Kidney epithelial cell (primary cell): ENCODE measurements around the gene FKBP8. TPM values are rescaled to one million over a fixed set of nuclear protein-coding genes. Genes with fewer than 3 reads are reported as not detected.

Experiments used
- DNase-seq: peaks from one replicate; pipeline ENCODE4 v3.0.0-alpha.2; 2010; ENCODE audit warnings: low read depth
- H3K27me3 ChIP-seq: 2 replicates; pipeline ENCODE4 v1.6.0; 2011; ENCODE audit warnings: low read length; ENCODE audit not compliant: control insufficient read depth, insufficient read depth
- H3K36me3 ChIP-seq: 2 replicates; pipeline ENCODE4 v1.5.1; 2011; ENCODE audit warnings: low read length; ENCODE audit not compliant: control insufficient read depth, insufficient read depth
- H3K4me3 ChIP-seq: 2 replicates; pipeline ENCODE4 v1.5.1; 2011; ENCODE audit warnings: low read depth, mild to moderate bottlenecking, control low read depth, low read length
- total RNA-seq: library from RNA; depleted of rRNA; stranded (reverse); fragments of >200 nt; gene quantifications from 2 replicates; pipeline ENCODE4 v1.2.3, GENCODE V29; 2015
- TF ChIP-seq, protein P1 (sequence below): IDR thresholded peaks from 2 replicates; pipeline ENCODE4 v1.5.1; 2011; ENCODE audit warnings: mild to moderate bottlenecking, moderate library complexity, low read length, control low read depth, inconsistent platforms; ENCODE audit not compliant: insufficient read depth, poor library complexity, severe bottlenecking

The FKBP8 gene
- total RNA-seq, 1 donor from 2014 or later, result 253 TPM

DNA sequence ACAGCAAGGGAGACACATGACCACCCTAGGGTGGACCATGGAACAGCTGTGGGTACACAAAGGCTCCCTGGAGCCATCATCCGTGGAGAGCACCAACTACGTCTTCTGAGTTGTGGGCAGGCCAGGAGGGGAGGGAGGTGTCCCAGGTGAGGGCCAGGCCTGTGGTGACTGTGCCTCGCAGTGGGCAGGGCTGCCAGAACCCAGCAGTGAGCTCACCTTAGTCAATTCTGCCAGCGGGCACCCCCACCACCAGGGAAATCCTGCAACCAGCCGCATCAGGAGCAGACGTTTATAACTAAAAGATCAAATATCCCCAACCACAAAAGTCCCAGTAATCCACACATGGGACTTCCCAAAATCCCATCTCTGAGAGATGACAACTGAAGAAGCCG is 41.1 kb downstream of the FKBP8 start:
- H3K4me3 ChIP-seq, result no peak overlapping the region
- DNase-seq, result no peak
- no peaks in the 10 kb centered on the region for H3K36me3 ChIP-seq
- H3K27me3 ChIP-seq, result no peaks in the 10 kb centered on the region
- TF ChIP-seq, protein P1, sequence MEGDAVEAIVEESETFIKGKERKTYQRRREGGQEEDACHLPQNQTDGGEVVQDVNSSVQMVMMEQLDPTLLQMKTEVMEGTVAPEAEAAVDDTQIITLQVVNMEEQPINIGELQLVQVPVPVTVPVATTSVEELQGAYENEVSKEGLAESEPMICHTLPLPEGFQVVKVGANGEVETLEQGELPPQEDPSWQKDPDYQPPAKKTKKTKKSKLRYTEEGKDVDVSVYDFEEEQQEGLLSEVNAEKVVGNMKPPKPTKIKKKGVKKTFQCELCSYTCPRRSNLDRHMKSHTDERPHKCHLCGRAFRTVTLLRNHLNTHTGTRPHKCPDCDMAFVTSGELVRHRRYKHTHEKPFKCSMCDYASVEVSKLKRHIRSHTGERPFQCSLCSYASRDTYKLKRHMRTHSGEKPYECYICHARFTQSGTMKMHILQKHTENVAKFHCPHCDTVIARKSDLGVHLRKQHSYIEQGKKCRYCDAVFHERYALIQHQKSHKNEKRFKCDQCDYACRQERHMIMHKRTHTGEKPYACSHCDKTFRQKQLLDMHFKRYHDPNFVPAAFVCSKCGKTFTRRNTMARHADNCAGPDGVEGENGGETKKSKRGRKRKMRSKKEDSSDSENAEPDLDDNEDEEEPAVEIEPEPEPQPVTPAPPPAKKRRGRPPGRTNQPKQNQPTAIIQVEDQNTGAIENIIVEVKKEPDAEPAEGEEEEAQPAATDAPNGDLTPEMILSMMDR, result no peak

DNA sequence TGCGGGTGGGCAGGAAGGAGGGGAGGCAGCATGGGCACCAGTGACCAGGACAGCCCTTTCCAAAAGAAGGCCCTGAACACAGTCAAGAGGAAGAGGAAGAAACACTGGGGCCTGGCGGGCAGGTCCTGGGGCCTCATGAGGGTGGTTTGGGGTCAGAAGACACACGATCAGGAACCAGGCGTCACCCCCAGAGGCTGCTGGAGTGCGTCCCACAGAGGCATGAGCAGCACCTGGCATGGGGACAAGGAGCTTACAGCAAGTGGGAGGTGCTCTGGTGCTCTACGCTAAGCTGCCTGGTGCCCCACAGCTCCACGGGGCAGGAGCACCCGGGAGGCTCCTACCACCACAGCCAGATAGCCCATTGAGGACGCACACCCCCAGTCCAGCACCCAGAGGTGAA is 41.5 kb downstream of the FKBP8 start:
- Histone ChIP-seq H3K4me3 (no peak overlapping the region), H3K36me3 (no peaks in the 10 kb centered on the region), H3K27me3 (no peaks in the 10 kb centered on the region)
- DNase-seq, result no peak
- TF ChIP-seq, protein P1, result no peak

DNA sequence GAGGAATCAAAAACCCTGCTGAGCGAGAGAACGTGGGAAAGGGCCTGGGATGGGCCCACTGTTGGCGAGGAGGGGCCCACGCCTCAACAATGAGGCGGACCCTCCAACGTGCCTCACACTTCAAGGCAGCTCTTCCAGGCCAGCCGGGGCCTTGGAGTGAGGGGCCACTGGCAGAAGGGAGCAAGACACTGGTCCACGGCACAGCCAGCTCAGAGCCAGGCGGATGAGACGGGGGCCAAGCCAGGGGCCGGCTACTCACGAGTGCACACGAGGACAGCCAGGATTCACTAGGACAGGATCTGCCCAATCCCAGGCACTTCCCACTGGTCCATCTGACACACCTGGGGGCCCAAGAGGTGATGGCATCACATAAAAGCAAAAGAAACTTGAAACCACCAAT is 42.0 kb downstream of the FKBP8 start:
- DNase-seq, result no peak
- TF ChIP-seq, protein P1, result no peak
- Histone ChIP-seq H3K36me3 (no peaks in the 10 kb centered on the region), H3K27me3 (no peaks in the 10 kb centered on the region), H3K4me3 (no peak overlapping the region)

DNA sequence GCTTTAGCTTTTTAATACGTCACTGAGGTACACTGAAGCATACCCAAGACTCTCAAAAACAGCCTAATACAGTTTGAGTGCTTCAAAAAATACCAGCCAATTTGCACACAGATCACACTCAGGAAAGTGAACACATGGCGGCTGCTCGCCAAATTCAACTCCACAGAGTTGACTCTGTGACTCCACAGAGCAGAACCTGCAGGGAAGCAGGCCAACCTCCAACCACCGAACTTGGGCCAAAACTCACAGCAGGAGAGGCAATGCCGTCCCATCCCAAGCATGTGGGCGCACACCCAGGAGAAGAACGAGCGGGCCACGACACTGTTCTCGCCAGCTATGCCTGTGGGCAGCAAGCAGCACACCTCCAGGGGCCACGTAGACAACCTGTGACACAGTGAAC is 42.6 kb downstream of the FKBP8 start:
- Histone ChIP-seq H3K36me3 (no peaks in the 10 kb centered on the region), H3K4me3 (no peak overlapping the region), H3K27me3 (no peaks in the 10 kb centered on the region)
- TF ChIP-seq, protein P1, result no peak
- DNase-seq, result no peak

DNA sequence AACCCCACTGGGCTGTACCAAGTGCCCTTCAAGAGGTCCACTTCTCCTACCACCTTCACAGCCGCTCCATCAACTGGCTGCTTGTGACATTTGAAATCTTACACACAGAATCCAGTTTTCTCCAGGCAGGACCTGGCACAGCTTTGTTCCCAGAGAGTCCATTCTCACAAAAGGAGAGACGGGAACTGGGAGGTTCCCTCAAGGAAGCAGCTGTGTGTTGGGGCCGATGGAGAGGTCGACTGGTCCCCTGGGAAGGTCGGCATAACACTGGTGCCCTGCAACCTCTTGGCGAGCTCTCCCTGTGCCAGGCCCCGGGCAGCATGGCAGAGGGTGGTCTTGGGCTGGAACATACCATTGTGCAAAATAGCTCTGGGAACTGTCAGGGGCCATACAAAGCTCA is 43.0 kb downstream of the FKBP8 start:
- Histone ChIP-seq H3K4me3 (no peak overlapping the region), H3K27me3 (no peaks in the 10 kb centered on the region), H3K36me3 (no peaks in the 10 kb centered on the region)
- TF ChIP-seq, protein P1, result no peak
- no peak for DNase-seq

DNA sequence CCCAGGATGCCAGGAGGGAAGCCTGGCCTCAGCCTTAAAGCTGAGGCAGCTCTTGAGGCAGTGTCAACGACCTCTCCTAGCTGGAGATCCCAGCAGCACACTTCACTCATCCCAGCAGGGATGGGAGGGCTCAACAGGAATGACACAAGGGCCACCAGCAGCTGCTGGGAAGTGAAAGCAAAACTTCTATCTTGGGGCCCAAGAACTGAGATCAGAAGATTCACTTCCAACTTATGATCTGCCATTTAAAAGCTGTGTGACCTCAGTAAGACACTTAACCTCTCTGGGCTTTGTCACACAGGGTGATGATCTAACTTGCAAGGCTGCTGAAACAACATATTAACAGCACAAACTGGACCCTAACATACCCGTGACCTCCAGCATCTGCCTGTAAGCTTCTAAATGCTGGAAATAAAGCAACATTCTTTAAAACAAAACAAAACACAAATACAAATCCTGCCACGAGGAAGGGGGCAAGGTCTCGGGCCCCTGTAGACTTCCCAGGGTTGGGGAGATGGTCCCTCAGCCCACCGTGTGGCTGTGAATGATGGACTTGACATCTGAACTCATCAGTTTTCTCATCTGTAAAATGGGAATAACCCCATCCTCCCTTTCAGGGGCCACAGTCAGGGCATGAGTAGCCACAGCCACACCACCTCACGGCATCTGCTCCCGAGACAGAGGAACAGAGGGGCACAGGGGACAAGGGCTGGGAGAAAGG is 44.2 kb downstream of the FKBP8 start:
- TF ChIP-seq, protein P1, result no peak
- no peaks in the 10 kb centered on the region for H3K27me3 ChIP-seq
- DNase-seq, result no peak
- H3K4me3 ChIP-seq, result no peak overlapping the region
- H3K36me3 ChIP-seq, result no peaks in the 10 kb centered on the region
